Muscle of back (tissue), 11 donors: Measurements from ENCODE around the gene FBLIM1. TPM values are rescaled to one million over a fixed set of nuclear protein-coding genes. Genes with fewer than 3 reads are reported as not detected.

Experiments used
- DNase-seq, 3 donors: peaks; one replicate each; pipeline versions ENCODE4 v3.0.0 to v3.0.0-alpha.2; 2013
- polyA plus RNA-seq, 10 donors: library from polyadenylated mRNA; unstranded; fragments of 120-200 nt; gene quantifications; one replicate each; pipeline ENCODE4 v1.2.1, GENCODE V29; 2013; ENCODE audit not compliant: insufficient read length in 10 of 10

FBLIM1 gene
- polyA plus RNA-seq, 10 donors = 18.3 to 38.6 (median 27.5) TPM

GRCh38 chr1:15730423-15730822 lies 28.2 kb upstream of the FBLIM1 start:
- DNase-seq = no peak

DNA sequence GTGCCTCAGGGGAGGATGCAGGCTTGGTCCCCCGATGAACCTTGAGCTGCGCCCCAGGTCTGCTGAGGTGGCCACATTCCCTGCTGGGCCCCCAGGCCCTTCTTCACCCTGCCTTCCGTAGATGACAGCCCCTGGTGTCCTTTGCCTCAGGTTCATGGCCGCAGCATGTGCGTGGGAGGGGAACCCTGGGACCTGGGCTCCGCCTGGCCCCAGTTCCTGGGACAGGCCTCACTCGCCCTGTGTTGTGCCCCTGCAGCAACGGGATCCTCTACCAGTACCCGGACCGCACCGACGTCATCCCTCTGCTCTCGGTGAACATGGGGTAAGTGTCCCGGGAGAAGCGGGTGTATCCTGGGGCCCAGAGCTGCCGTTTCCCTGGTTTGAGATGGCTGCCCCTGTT lies 27.7 kb upstream of the FBLIM1 start:
- DNase-seq = no peak

DNA sequence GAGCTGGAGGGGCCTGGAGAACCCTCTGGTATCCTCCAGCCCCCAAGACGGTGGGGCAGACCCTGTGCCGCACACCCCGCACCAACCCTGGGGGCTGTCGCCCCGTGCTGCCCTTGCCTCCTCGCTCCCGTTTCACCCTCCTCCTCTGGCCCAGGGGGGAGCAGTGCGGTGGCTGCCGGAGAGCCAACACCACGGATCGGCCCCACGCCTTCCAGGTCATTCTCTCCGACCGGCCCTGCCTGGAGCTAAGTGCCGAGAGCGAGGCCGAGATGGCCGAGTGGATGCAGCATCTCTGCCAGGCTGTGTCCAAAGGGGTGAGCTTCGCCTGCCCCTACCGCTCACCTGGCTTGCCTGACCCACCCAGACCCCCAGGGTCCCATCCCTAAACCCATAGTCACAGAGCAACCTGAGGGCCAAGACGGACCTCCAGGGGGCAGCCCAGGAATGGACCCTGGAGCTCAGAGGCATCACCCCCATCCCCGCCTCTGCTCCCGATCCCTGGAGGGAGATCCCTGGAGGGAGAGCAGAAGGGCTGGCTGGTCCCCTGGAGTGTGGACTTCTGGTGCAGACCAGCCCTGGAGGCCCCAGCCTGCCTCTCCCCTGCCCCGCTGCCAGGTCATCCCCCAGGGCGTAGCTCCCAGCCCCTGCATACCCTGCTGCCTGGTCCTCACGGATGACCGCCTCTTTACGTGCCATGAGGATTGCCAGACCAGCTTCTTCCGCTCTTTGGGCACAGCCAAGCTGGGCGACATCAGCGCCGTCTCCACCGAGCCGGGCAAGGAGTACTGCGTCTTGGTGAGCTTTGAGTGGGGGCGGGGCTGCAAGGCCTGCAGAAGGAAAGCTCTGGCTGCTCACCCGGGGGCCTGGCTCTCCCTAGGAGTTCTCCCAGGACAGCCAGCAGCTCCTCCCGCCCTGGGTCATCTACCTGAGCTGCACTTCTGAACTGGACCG lies 26.6 kb upstream of the FBLIM1 start:
- no peak for DNase-seq

- DNase-seq = no peak
These were observed 25.9 kb upstream of the FBLIM1 start for GRCh38 chr1:15732686-15733081.

DNA sequence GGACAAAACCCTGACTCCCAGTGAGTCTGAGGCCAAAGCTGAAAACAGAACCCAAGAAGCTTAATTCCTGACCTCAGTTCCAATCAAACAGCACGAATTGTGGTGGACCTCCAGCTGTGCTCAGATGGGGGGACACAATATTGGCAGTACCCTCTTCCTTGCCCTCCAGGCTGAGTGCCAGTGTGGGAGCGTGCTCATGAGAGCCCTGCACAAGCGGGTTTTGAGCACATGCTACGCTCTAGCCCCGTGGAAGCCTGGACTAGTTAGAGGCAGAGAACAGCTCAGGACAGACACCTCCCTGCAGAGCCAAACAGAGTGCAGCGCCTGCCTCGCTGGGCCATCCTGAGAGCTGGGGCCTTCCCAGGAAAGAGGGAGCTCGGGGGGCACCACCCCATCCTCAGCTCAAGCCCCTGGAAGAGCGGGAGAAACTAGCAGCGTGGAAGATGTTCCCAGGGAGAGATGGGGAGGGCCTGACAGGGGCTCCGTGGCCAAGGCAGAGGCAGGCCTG lies 25.3 kb upstream of the FBLIM1 start:
- DNase-seq = no peak

DNA sequence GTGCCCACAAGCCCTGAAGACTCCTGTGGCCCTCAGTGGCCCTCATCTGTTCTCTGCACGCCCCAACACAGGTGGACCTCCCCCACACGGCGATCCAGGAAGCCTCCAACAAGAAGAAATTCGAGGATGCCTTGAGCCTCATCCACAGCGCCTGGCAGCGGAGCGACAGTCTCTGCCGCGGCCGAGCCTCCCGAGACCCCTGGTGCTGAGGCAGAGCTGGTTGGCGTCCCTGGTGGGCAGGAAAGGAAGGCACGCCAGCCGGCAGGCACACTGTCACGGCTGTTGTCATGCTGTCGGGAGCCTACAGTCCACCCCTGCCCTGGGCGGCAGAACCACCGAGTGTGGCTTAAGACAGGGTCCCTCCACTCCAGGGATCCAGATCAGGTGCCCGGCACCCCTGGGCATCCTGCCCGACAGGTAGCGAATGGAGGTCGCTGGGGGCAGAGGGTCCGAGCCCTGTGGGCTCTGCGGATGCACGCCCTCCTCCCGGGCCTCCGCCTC lies 24.8 kb upstream of the FBLIM1 start:
- DNase-seq = no peak

DNA sequence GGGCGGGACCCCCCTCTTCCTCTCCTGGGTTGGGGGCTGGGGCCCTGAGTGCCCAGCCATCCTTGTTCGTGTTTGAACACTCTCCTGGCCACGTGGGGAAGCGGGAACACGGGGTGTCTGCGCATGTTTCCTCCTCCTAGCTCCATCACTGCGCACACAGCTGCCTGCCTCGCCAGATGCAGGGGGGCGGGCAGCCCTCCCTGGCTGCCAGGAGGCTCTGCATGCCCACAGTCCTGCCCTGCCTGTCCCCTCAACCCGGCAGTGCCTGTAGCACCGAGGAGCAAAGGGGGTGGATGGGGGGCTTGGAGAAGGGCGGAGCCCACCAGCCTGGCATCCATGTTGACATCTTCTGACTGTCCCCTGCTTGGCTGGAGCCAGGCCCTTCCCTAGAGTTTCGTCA lies 24.3 kb upstream of the FBLIM1 start:
- no peak for DNase-seq

GRCh38 chr1:15734901-15735300 lies 23.7 kb upstream of the FBLIM1 start:
- no peak for DNase-seq

GRCh38 chr1:15735304-15736037 lies 23.1 kb upstream of the FBLIM1 start:
- no peak for DNase-seq

DNA sequence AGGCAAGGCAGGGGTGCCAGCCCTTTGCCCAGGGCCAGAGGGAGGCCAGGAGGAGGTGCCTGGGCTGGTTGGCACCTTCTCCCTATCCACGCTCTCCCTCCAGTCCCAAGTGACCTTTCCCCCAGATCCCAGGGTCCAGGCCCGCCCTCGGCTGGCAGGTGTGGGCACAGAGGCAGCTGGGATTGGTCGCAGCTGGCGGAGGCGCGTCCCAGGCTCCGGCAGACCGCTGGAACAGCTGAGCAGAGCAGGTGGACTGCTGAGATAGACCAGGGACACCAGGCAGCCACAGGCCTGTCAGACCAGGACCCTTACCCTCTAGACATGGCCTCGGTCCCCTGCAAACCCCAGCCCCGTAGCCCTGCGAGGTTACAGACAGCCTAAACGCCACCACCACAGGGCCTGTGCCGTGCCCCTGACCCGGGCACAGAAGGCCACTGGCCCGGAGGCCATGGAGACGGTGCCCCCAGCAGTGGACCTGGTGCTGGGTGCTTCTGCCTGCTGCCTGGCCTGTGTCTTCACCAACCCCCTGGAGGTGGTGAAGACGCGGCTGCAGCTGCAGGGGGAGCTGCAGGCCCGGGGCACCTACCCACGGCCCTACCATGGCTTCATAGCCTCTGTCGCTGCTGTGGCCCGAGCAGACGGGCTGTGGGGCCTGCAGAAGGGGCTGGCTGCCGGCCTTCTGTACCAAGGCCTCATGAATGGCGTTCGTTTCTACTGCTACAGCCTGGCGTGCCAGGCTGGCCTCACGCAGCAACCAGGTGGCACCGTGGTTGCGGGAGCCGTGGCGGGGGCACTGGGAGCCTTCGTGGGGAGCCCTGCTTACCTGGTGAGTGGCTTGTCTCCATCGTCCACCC lies 22.3 kb upstream of the FBLIM1 start, which contains the start of gene SLC25A34:
Gene SLC25A34, plus strand, starts transcription at position 221 of the 854 bp plus-strand sequence. Its CDS starts 228 bp downstream, at position 449.
- DNase-seq = peak; percentile 71 to 77 (median 71)

DNA sequence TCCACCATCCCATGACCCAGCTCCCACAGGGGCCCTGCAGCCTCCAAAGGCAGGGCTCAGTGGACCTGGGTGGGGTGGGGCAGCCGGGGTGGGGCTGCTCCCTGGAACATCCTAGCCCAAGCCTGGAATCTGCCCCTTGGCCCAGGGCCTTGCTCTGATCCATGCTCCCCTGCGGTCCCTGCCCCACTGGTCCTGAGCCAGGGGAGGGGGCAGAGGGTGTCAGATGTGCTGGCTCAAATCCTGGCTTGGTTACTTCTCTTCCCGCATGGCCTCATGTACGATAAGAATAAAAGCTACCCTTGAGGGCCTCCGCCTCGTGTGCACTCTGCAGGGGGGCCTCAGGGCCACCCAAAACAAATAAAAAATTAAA lies 21.7 kb upstream of the FBLIM1 start:
- no peak for DNase-seq

DNA sequence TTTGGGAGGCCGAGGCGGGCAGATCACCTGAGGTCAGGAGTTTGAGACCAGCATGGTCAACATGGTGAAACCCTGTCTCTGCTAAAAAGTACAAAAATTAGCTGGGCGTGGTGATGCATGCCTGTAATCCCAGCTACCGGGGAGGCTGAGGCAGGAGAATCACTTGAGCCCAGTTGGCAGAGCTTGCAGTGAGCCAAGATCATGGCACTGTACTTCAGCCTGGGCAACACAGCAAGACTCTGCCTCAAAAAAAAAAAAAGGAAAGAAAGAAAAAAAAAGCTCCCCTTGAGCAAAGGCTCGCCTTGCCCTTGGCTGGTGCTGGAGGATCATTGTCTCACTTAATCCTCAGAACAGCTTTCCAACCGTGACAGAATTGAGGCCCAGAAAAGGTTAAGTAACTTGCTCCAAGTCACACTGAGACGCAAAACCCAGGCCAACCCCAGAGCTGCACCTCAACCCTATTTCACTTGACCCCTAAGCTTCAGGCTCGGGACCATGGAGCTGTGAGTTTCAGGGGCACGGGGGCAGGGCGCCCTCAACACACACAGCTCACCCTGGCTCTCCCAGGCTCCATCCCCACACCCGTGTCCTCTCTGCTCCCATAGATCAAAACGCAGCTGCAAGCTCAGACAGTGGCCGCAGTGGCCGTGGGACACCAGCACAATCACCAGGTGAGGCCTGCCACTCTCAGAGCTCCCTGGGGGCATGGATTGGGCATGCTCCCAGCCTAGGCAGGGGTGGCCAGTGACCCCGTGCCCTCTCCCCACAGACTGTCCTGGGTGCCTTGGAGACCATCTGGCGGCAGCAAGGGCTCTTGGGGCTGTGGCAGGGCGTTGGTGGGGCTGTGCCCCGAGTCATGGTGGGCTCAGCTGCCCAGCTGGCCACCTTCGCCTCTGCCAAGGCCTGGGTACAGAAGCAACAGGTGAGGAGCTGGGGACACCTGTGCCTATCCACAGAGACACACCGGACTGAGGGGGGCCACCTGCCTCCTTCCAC lies 21.0 kb upstream of the FBLIM1 start:
- DNase-seq = no peak

DNA sequence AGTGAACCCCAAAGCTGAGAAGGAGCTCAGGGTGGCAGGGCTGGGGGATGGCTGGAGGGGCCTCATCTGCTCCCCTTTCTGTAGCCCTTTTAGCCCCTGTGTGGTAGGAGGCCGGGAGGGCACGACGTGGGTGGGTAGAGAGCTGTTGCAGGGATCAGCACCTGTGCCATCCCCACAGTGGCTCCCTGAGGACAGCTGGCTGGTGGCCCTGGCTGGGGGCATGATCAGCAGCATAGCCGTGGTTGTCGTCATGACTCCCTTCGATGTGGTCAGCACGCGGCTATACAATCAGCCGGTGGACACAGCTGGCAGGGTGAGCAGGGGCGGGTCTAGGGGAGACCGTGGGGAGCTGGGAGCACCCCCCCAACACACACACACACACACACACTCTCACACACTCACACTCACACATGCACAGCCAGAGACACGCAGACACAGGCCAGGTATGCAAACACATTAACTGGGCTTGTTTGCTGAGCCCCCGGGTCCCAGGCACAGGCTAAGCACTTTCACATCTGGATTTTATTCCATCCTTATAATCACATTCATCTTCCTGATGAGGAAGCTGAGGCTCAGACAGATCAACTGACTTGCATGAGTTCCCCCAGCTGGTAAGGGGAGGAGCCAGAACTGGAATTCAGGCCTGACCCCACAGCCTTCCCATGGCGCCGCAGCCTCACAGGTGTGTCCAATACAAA lies 20.0 kb upstream of the FBLIM1 start:
- no peak for DNase-seq

DNA sequence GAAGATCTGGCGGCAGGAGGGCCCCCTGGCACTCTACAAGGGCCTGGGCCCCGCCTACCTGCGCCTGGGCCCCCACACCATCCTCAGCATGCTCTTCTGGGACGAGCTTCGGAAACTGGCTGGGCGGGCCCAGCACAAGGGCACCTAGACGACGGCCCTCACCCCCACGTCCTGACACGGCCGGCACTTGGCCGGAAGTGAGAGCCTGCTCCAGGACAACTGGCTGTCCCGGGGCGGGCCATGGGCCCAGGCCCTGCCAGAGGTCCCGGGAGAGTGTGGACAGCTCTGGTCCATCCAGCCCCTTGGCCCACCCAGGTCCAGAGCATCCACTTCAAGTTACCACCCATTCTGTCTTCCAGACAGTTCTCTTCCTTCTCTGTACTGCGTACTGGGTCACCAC lies 19.3 kb upstream of the FBLIM1 start:
- DNase-seq = no peak

DNA sequence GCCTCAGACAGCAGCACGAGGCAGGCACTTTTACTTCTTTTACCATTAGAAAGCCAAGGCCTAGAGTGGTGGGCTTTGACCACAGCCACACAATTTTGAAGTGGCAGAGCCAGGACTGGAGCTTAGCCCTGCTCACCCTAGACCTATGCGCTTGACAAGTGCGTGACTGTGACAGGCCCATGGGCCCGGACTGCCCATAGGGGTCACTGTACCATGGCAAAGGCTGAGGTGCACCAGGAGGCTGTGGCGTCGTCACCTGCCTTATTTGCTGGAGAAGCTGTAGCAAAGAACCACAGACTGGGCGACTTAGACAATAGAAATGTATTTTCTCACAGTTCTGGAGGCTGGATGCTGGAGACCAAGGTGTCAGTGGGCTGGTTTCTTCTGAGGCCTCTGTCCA lies 18.9 kb upstream of the FBLIM1 start:
- no peak for DNase-seq

- peak in 2 of 3 donors; percentile 44 to 70 for DNase-seq
These were observed 17.4 kb upstream of the FBLIM1 start for GRCh38 chr1:15740924-15741850.

GRCh38 chr1:15742339-15742801 lies 16.2 kb upstream of the FBLIM1 start, which contains the start of gene TMEM82:
TSS of gene TMEM82 (plus strand) at chr1:15742499. CDS start at chr1:15742560, 61 bp downstream.
- no peak for DNase-seq

GRCh38 chr1:15744122-15744679 lies 14.4 kb upstream of the FBLIM1 start:
- DNase-seq = no peak
